Heart left ventricle (tissue), 16 donors: ENCODE data around the gene MKRN2. TPM values are rescaled to one million over a fixed set of nuclear protein-coding genes. Genes with fewer than 3 reads are reported as not detected.
"Not testable (repeated sequence)": the region's sequence is repeated elsewhere in the genome, so short reads cannot be mapped to it uniquely, and the experiment has no call there.

Experiments
- ATAC-seq, 4 donors: fragments of 200-7000 bp; cut with Tn5 transposase; one replicate each; pipeline ENCODE4 v1.9.1; 2020 to 2022; ENCODE audit warnings: moderate library complexity in 4 of 4, mild to moderate bottlenecking in 3 of 4, moderate number of reproducible peaks in 1 of 4
- DNase-seq, 5 donors: peaks; one replicate each; pipeline ENCODE4 v3.0.0-alpha.2; 2020
- H3K27ac ChIP-seq, 12 donors: fragments of 200-600 bp; sonication (generic) in 4 of 12; one replicate each; pipeline versions ENCODE4 v1.5.0 to v1.8.0; 2016 to 2022; ENCODE audit warnings: mild to moderate bottlenecking in 2 of 12
- H3K27me3 ChIP-seq, 9 donors: fragments of 200-600 bp; sonication (generic) in 2 of 9; one replicate each; pipeline versions ENCODE4 v1.5.1 to v1.8.0; 2016 to 2022; ENCODE audit warnings: mild to moderate bottlenecking in 3 of 9
- H3K36me3 ChIP-seq, 9 donors: fragments of 200-600 bp; sonication (generic) in 2 of 9; one replicate each; pipeline versions ENCODE4 v1.5.0 to v1.8.0; 2018 to 2022; ENCODE audit warnings: mild to moderate bottlenecking in 2 of 9
- H3K4me1 ChIP-seq, 12 donors: fragments of 200-600 bp; sonication (generic) in 4 of 12; one replicate each; pipeline versions ENCODE4 v1.5.0 to v1.8.0; 2016 to 2022; ENCODE audit warnings: mild to moderate bottlenecking in 3 of 12
- H3K4me3 ChIP-seq, 12 donors: fragments of 200-600 bp; sonication (generic) in 4 of 12; one replicate each; pipeline versions ENCODE4 v1.5.0 to v1.8.0; 2017 to 2022; ENCODE audit warnings: mild to moderate bottlenecking in 9 of 12, moderate library complexity in 4 of 12
- H3K9me3 ChIP-seq, 12 donors: fragments of 200-600 bp; sonication (generic) in 4 of 12; one replicate each; pipeline versions ENCODE4 v1.5.0 to v1.8.0; 2016 to 2022; ENCODE audit warnings: mild to moderate bottlenecking in 1 of 12
- POLR2A ChIP-seq, 2 donors: fragments of 450-650 bp; IDR thresholded peaks; one replicate each; pipeline ENCODE4 v1.6.1; 2017; ENCODE audit warnings: antibody characterized with exemption in 2 of 2, mild to moderate bottlenecking in 2 of 2, moderate library complexity in 2 of 2
- WGBS, 4 donors: extraction: QIAGEN DNeasy Blood & Tissue Kit in 2 of 4; methylation state at CpG; one replicate each; pipeline versions ENCODE4 v1.1.5 to v1.1.7; 2013 to 2018; 5-methylcytosine and 5-hydroxymethylcytosine counted together
- intact Hi-C, 10 donors: fragments of 100-400 bp; cut with DNase I; formaldehyde crosslinking; loops; one replicate each; pipeline versions ENCODE4 v1.11.1 to v1.14.2; 2022
- polyA plus RNA-seq, 2 donors: library from polyadenylated mRNA; stranded (reverse); fragments of 200-250 nt; gene quantifications; one replicate each; pipeline ENCODE4 v1.2.3, GENCODE V29; 2013
- total RNA-seq, 9 donors: library from RNA; depleted of rRNA in 2 of 9; stranded (reverse); fragments of >200 nt in 2 of 9; fragmentation: NEBNext Ultra II Directional in 3 of 9; extraction: Animal tissue kit (Norgen Biotek cat#: 25700) in 3 of 9; gene quantifications; one replicate each; pipeline versions ENCODE4 v1.1.0 to v1.2.4, GENCODE V29; 2016 to 2023
- TF ChIP-seq, protein P1 (sequence below), 12 donors: fragments of 200-600 bp; sonication (generic) in 4 of 12; IDR thresholded peaks; one replicate each; pipeline versions ENCODE4 v1.5.0 to v1.8.0; 2018 to 2022; ENCODE audit warnings: antibody characterized with exemption in 12 of 12, mild to moderate bottlenecking in 5 of 12
- donor health status: ischemic (EF 13 %, LVEDD 7.1; RV severe dilation, severe dysfunction).
- donor health status: healthy with polysubstance abuse.
- donor health status: DM: no; HTN: yes; CAD: no.
- donor health status: DM: no; HTN: no; CAD: no.
- donor health status: ischemic (EF 25% LVEDD 6.9; RV normal size, moderate dysfunction).
- donor health status: ischemic (EF 25% LVEDD 5.7; RV mildly dilated, moderate dysfunction).
- donor health status: healthy.
- donor health status: DM: yes; HTN: yes; CAD: no.
- donor health status: ischemic (EF 35%, LVEDD 5.7; RV mildly dilated, moderate dysfunction).
- donor health status: nonischemic (EF 11% LVEDD 7.7; RV severe dilation, severe dysfunction).
- donor health status: DM: yes; HTN: yes; CAD: no.
- donor health status: PGD.
- donor health status: ischemic (EF 29% LVEDD 5.4; RV normal size, mild dysfunction).
- donor health status: nonischemic (EF 23%, LVEDD 6.1; RV moderate dilation, normal function).

MKRN2 gene
- total and polyA plus RNA-seq, 11 donors, result 23.2 to 42.2 (median 32.9) TPM

DNA sequence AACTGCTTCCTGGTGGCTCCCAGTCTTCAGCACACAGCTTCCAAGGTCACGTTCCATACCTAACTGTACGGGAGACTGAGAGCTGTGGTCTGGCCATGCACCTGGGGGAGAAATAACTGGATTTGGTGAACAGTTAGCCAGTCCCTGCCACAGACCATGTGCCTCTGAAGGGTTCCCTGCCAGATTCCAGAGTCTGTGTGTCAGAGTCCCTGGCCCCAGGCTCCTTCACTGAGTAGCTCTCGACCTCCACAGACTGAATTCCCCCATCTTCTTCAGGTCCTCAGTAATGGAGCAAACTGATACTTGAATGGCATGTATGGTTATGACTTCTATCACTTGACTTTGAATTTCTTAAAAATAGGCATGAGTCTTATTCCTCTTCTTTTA lies 29.1 kb upstream of the MKRN2 start:
- DNase-seq, result no peak
- Histone ChIP-seq H3K4me3 (no peak overlapping the region), H3K9me3 (no peaks in the 10 kb centered on the region), H3K27ac (no peak overlapping the region), H3K4me1 (peaks cover 0 to 4% (median 0%) of the 10 kb centered on the region in 12 donors), H3K27me3 (no peaks in the 10 kb centered on the region), H3K36me3 (peaks cover 0 to 53% (median 40%) of the 10 kb centered on the region in 9 donors)
- 78 to 93% (median 91%) methylated on average over 3 of the region's 3 CpGs for WGBS, 4 donors
- TF ChIP-seq, protein P1, sequence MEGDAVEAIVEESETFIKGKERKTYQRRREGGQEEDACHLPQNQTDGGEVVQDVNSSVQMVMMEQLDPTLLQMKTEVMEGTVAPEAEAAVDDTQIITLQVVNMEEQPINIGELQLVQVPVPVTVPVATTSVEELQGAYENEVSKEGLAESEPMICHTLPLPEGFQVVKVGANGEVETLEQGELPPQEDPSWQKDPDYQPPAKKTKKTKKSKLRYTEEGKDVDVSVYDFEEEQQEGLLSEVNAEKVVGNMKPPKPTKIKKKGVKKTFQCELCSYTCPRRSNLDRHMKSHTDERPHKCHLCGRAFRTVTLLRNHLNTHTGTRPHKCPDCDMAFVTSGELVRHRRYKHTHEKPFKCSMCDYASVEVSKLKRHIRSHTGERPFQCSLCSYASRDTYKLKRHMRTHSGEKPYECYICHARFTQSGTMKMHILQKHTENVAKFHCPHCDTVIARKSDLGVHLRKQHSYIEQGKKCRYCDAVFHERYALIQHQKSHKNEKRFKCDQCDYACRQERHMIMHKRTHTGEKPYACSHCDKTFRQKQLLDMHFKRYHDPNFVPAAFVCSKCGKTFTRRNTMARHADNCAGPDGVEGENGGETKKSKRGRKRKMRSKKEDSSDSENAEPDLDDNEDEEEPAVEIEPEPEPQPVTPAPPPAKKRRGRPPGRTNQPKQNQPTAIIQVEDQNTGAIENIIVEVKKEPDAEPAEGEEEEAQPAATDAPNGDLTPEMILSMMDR (IDR thresholded peaks at IDR 0.05), result no peak
- TF ChIP-seq POLR2A (IDR thresholded peaks at IDR 0.05), result no peak
- intact Hi-C loops, result no loop called here
- ATAC-seq, result no peak

DNA sequence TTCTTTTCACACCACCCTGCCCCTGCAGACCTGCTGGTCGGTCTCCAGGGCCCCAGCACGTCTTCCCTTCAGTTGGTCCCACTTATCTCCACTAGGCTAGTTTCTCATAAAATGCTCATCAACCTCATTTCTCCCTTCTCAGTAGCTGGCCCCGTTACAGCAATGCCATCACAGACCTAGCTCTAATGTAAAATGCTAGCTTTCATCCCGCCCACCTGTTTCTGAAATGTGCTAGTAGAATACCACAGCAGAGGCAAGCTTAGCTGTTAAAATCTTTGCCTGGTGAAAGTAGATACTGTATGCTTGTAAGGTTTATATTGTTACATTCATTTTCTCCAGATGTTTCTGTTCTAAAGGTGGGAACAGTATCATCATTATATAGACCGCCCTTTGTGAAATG lies 24.7 kb upstream of the MKRN2 start:
- Histone ChIP-seq H3K4me1 (no peaks in the 10 kb centered on the region), H3K36me3 (peaks cover 0 to 47% (median 37%) of the 10 kb centered on the region in 9 donors), H3K4me3 (no peak overlapping the region), H3K9me3 (no peaks in the 10 kb centered on the region), H3K27ac (no peak overlapping the region), H3K27me3 (no peaks in the 10 kb centered on the region)
- TF ChIP-seq, protein P1 (IDR thresholded peaks at IDR 0.05), result no peak
- TF ChIP-seq POLR2A (IDR thresholded peaks at IDR 0.05), result no peak
- 92 to 95% (median 95%) methylated on average over 5 of the region's 5 CpGs for whole genome bisulfite sequencing, 4 donors
- intact Hi-C loops, result no loop called here
- ATAC-seq, result no peak
- DNase-seq, result no peak

DNA sequence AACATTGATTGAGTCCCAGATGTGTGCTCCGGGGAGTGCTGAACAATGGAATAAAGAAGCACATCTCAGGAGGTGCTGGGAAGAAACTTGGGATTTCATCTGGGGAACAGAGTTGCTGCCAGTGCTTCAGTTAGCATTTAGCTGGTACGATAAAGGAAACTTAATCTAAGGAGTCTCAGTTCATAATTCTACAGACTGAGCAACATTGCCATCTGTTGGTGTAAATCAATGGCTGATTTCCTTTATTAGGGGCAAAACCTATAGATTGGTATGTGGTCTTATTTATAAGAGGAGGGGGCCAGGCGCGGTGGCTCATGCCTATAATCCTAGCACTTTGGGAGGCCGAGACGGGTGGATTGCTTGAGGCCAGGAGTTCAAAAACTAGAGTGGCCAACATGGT lies 20.5 kb upstream of the MKRN2 start:
- no peaks in the 10 kb centered on the region for H3K27me3 ChIP-seq
- H3K4me1 ChIP-seq, result no peaks in the 10 kb centered on the region
- H3K4me3 ChIP-seq, result no peak overlapping the region
- DNase-seq (no peak), ATAC-seq (no peak)
- no peak for TF ChIP-seq POLR2A (IDR thresholded peaks at IDR 0.05)
- TF ChIP-seq, protein P1 (IDR thresholded peaks at IDR 0.05), result peak in 2 of 12 donors; percentile 10 to 14
- no peak overlapping the region for H3K27ac ChIP-seq
- intact Hi-C loops, result no loop called here
- peaks cover 0 to 41% (median 24%) of the 10 kb centered on the region in 9 donors for H3K36me3 ChIP-seq
- WGBS, 4 donors, result 86 to 93% (median 89%) methylated on average over 6 of the region's 6 CpGs
- no peaks in the 10 kb centered on the region for H3K9me3 ChIP-seq

DNA sequence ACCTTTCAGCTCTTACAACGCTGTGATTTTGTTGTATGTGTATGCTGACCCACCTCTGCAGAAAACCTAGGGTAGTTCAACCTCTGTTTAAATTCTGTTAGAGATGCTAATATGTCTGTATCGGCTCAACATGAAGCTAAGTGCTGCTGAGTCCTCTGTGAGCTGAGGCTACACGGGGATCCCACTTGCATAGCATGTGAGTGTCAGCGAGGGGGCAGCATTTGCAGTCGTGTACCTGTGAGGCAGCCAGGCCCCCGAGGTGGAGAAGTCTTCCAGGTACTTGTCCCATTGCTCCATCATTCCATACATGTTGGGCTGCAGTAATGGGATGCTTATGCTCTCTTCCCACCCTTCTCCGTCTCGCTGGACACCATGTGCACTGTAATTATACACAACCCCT lies 15.3 kb upstream of the MKRN2 start:
- H3K9me3 ChIP-seq, result no peaks in the 10 kb centered on the region
- peaks cover 0 to 16% (median 3%) of the 10 kb centered on the region in 9 donors for H3K36me3 ChIP-seq
- intact Hi-C loops, result loop anchor here in 1 of 10 donors (10.0 kb wide), 1 partner anchor 363 kb away; no protein-coding TSS in a partner anchor
- no peak overlapping the region for H3K4me3 ChIP-seq
- no peaks in the 10 kb centered on the region for H3K27me3 ChIP-seq
- ATAC-seq (peak in 2 of 4 donors; percentile 41 to 61), DNase-seq (peak in 2 of 5 donors; percentile 46 to 68)
- TF ChIP-seq, protein P1 (IDR thresholded peaks at IDR 0.05), result peak in 8 of 12 donors; percentile 21 to 42 (median 30)
- TF ChIP-seq POLR2A (IDR thresholded peaks at IDR 0.05), result no peak
- H3K27ac ChIP-seq, result no peak overlapping the region
- no peaks in the 10 kb centered on the region for H3K4me1 ChIP-seq
- 55 to 68% (median 64%) methylated on average over 8 of the region's 8 CpGs for WGBS, 4 donors

DNA sequence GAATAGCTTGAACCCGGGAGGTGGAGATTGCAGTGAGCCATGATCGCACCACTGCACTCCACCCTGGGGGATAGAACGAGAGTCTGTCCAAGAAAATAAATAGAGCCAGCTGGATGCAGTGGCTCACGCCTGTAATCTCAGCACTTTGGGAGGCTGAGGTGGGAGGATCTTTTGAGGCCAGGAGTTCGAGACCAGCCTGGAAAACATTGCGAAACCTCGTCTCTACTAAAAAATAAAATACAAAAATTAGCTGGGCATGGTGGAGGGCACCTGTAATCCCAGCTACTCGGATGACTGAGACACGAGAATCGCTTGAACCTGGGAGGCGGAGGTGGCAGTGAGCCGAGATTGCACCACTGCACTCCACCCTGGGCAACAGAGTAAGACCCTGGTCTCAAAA lies 13.4 kb upstream of the MKRN2 start:
- not testable (repeated sequence) for H3K27ac ChIP-seq, DNase-seq
- WGBS, 4 donors, result 89 to 93% (median 90%) methylated on average over 12 of the region's 12 CpGs

More for the DNA sequence above, 13.4 kb upstream of the MKRN2 start:
- not testable (repeated sequence) for H3K9me3 ChIP-seq, ATAC-seq, H3K4me3 ChIP-seq, H3K4me1 ChIP-seq, H3K27me3 ChIP-seq
- intact Hi-C loops, result loop anchor here in 1 of 10 donors (10.0 kb wide), 1 partner anchor 361 kb away; no protein-coding TSS in a partner anchor
- H3K36me3 ChIP-seq, result peaks cover 0 to 16% (median 3%) of the 10 kb centered on the region in 9 donors
